Amniotic stem cell (primary cell): Measurements from ENCODE around the gene ARL2BP.
"Not testable (repeated sequence)": the region's sequence is repeated elsewhere in the genome, so short reads cannot be mapped to it uniquely, and the experiment has no call there.

Experiments used
- DNase-seq: peaks from one replicate; lab custom pipeline; 2025; lab: John Stamatoyannopoulos, UW

Gene ARL2BP

DNA sequence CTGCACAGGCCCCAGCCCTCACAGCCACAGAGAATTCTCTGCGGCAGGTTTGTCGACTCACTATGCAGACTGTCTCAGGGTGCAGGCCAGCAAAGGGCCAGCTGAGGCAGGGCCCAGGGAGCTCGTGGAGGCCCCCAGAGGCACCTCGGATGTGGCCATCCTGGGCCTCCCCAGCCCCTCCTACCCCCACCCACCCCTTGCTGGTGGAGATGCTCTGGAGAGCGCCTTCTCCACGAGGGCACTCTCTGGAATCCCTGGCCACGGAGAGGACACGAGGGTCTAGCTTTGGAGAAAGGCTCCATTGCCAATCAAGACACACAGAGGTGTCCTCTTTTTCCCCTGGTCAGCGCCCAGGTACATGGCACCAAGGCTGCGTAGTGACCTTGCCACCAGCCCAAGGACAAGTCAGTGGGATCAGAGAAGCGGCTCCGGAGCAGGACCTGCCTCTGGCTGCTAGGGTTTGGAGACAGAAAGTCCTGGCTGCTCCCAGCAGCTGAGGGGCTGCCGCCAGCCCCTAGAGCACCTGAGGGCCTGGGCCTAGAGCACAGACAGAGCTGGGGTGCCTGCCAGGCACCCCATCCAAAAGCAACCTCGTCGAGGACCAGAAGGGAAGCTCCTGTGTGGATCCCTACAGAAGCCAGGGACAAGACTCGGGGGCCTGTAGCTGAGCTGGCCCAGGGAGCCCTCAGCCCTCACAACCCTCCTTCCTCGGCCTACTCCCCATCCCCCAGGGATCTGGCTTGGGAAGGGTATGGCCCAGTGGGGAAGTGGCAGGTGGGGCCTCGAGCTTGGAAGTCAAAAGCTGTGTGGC lies 18.7 kb downstream of the ARL2BP start:
- DNase-seq: no peak

GRCh38 chr16:57264381-57264780 lies 19.3 kb downstream of the ARL2BP start:
- DNase-seq: no peak

- DNase-seq: no peak
Measured at GRCh38 chr16:57264950-57265371, 19.9 kb downstream of the ARL2BP start.

GRCh38 chr16:57265850-57266530 lies 20.9 kb downstream of the ARL2BP start:
- DNase-seq: no peak

DNA sequence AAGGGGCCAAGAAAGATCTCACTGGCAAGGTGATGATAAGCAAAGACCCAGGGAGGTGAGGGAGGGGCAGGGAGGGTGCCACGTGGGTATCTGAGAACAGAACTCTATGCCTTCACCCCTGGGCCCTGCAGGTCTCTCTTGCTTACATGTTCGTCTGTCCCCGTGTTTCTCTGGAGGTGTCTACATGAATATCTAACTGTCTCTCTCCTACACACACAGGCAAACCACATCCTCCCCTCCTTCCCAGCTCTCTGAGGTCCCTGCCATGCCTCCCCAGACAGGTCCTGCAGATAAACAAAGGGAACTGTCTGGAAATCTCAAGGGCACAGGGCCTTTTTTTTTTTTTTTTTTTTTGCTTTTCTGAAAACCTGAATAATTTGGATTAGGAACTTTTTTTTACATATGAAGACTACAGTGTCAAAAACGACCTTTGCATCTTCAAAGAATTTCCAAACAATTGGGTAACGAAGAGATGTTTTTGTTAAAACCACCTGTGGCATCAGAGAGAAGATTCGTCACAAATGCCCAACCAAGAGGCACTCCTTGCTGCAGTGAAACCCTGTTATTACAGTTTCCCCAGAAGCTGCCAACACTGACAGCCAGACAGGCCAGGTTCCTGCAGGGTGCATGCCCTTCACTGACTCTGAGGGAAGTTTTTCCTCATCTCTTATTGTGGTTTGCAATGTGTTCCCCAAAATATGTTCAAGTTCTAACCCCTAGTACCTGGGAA lies 21.6 kb downstream of the ARL2BP start:
- DNase-seq: no peak

DNA sequence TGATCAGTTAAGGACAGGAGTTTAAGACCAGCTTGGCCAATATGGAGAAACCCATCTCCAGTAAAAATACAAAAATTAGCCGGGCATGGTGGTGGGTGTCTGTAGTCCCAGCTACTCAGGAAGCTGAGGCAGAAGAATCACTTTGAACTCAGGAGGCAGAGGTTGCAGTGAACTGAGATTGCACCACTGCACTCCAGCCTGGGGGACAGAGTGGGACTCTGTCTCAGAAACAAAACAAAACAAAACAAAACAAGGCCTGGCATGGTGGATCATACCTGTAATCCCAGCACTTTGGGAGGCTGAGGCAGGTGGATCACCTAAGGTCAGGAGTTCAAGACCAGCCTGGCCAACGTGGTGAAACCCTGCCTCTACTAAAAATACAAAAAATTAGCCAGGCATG lies 22.3 kb downstream of the ARL2BP start:
- DNase-seq: not testable (repeated sequence)

GRCh38 chr16:57268804-57269800 lies 24.0 kb downstream of the ARL2BP start:
- no peak for DNase-seq

DNA sequence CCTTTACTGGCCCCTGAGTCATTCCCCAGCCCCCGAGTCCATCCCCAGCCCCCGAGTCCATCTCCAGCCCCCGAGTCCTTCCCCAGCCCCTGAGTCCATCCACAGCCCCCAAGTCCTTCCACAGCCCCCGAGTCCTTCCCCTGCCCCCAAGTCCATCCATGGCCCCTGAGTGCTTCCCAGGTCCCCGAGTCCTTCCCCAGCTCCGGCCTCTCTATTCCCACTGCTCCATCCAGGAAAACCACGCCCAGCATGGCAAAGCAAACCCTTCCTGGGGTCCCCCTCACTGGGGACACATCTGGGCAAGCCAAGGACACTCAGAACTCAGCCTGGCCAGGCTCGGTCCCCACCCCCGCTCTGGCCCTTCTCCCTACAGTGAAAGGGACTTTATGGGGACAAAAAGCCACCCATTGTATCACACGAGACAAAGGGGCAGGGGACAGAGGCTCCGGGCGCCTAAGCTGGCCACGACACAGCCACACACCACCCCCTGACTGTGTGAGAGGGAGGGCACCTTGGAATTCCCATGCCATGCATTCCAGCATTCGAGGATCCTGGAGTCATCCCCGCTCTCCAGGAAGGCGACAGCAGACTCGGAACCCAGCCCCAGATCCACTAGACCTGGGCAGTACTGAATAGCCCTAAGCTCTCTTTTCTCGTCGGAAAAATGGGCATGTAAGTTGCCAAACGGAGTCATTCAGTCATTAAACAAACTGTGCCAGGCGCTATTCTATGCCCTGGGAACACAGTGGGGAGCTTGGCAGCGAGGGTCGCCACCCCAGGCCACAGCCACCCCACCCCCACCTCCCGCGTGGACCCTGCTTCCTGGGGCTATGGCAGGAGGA lies 25.4 kb downstream of the ARL2BP start:
- DNase-seq: no peak

DNA sequence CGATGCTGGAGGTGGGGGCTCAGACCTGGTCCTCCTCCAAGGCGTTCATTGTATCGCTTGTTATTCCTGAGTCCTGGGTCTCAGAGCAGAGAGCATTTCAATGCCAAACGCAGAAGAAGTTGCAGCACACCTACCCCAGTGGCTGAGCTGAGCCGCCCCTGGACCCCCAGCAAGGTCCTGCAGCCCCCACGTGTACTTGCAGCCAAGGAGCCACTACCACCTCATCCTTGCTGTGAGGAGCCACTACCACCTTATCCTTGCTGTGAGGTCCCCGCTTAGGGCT lies 25.9 kb downstream of the ARL2BP start:
- DNase-seq: no peak

DNA sequence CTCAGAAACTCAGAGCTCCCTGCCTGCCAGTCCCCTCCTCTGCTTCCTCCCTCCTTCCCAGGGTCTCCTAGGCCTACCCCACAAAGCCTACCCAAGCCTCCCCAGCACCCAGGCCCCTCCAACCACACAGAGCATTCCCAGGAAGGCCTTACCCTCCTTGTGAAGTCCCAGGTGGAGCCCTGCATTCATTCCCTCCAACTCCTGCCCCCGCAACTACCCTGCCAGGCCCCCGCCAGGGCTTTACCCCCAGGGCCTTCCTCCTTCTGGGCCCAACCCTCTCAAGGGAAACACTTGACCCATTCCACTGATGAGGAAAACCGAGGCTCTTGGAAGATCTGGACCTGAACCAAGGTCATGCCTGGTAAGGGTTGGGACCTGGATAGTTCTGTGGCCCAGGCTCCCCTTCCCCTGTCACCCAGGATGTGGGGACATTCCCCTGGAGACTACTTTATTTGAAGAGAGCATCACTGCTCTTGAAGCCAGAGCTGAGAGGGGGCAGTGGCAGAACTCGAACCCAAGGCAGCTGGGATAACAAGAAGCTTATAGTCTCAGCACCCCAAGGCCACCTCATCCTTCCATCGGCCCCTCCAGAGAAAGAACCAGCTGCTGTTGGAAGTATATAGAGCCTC lies 26.9 kb downstream of the ARL2BP start:
- DNase-seq: no peak

GRCh38 chr16:57273359-57273758 lies 28.3 kb downstream of the ARL2BP start:
- DNase-seq: no peak

- DNase-seq: no peak
Measured at GRCh38 chr16:57273826-57274225, 28.8 kb downstream of the ARL2BP start.

DNA sequence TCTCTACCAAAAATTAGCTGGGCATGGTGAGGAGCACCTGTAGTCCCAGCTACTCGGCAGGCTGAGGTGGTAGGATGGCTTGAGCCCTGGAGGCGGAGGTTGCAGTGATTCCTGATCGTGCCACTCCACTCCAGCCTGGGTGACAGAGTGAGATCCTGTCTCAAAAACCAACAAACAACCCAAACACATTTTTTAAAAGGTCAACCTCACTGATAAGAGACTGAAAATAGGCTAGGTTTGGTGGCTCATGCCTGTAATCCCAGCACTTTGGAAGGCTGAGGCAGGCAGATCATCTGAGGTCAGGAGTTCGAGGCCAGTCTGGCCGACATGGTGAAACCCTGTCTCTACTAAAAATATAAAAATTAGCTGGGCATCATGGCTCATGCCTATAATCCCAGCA lies 30.9 kb downstream of the ARL2BP start:
- DNase-seq: not testable (repeated sequence)

GRCh38 chr16:57276596-57276995 lies 31.5 kb downstream of the ARL2BP start:
- no peak for DNase-seq

DNA sequence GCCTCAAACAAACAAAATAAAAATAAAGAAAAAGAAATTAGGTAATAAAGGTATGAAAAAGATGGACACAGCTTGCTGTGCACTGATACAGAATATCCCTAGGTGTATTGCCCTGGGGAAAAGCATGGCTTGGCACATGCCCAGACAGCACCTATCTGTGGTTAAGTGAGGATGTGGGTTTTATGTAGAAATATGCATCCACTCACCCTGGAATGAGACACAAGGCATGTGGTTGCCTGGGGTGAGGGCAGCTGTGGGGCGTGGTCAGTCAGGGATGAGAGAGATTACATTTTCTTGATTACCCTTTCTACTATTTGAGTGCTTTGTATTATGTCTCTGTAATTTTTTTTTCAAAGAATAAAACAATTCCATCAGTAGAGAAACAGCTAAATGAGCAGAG lies 32.5 kb downstream of the ARL2BP start:
- DNase-seq: no peak

DNA sequence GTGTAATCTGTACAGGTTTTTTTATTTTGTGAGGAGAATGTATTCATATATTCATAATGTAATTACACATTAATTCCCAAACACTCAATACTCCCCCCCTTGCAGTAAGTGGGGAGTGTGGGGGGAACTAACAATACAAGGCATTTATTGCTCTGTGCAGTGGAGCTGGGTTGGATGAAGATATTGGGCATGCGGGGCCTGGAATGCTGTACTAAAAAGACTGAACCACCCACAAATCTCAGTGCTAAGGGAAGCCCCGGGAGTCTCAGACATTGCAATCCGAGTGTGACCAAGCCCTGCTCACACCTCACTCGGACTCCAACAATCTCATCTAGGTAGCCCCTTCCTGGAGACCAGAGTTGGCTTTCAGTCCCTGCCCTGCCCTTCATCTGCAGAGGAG lies 33.4 kb downstream of the ARL2BP start:
- DNase-seq: no peak

DNA sequence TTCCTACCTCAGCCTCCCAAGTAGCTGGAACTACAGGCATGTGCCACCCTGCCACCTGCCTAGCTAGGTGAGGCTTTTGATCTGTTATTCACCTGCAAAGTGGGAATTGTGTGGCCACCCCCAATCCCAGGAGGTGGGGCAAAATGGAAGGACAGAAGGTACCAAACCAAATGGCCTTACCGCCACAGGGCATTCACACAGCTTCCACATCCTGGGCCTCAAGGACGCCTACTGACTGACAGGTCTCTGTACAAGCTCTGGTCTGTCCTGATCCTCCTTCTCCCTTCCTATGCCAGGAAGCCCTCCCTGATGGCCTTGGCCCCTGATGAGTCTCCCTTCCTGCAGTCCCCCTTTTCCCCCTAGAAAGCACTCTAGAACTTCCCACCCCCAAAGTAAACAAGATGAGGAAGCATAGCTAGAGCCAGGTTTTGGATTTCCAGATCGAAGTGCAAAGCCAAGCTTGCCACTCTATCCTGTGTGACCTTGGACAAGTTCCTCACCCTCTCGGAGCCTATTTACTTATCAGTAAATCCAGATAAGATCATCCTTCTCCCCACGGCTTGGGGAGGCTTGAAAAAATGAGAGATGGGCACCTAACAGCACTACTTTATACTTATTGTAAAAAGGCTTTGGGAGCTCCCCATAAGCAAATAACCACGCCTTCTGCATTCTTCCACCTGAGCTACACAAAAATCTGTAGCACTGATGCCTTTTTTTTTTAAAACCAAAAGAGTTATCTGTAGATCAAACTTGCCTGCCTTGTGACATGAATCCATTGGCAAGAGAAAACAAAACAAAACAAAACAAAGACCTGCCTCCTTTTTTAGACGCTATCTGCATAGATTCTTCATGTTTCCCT lies 35.0 kb downstream of the ARL2BP start:
- DNase-seq: no peak

GRCh38 chr16:57281791-57282190 lies 36.7 kb downstream of the ARL2BP start:
- no peak for DNase-seq

DNA sequence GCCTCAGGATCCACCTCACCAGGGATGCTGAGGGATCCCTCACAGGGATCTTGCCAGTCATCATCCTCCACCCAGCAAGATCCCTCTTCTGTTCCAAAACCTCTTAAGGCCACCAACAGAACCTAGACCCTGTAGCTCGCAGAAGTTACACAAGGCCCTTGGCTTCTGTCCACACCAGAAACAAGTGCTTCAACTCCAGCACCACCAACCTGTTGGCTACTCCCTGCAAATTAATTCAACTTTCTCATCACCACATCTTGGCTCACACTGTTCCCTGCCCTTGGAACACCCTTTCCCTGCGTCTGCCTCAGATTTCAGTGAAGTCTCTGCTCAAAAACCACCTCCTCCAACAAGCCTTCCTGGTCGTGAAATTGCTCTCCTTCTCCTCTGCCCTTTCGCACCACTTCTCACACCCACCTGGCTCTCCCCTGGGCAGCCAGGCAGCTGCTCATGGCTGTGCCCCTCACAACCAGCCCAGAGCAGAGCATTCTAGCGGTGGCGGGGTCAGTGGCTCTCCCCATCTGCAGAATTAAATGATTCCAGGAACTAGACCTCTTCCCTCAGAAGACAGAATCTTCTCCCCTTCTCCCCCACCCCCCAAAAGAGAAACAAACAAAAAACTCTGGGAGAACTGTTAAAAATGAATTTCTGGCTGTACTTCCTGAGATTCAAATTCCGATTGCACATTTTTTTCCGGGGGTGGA lies 37.6 kb downstream of the ARL2BP start:
- DNase-seq: no peak
